GM19372 (cell line): Measurements from ENCODE around the gene NFASC.

Experiments
- ATAC-seq: cut with Tn5 transposase; IDR thresholded peaks from one replicate; pipeline ENCODE4 v1.9.1; 2021; ENCODE audit warnings: mild to moderate bottlenecking, low read depth, moderate library complexity; ENCODE audit not compliant: unreplicated experiment

The NFASC gene

DNA sequence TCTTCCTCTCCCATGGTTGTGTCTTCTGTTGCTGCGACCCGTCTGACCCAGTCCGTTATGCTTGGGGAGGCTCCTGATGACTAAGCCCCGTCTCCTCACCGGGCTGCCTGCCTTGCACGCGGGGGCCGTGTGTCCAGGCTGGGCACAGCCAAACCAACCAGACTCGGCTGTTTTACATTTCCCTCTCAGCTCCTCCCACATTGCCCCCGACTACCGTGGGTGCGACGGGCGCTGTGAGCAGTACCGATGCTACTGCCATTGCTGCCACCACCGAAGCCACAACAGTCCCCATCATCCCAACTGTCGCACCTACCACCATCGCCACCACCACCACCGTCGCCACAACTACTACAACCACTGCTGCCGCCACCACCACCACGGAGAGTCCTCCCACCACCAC lies 126.3 kb downstream of the NFASC start:
- no peak for ATAC-seq

DNA sequence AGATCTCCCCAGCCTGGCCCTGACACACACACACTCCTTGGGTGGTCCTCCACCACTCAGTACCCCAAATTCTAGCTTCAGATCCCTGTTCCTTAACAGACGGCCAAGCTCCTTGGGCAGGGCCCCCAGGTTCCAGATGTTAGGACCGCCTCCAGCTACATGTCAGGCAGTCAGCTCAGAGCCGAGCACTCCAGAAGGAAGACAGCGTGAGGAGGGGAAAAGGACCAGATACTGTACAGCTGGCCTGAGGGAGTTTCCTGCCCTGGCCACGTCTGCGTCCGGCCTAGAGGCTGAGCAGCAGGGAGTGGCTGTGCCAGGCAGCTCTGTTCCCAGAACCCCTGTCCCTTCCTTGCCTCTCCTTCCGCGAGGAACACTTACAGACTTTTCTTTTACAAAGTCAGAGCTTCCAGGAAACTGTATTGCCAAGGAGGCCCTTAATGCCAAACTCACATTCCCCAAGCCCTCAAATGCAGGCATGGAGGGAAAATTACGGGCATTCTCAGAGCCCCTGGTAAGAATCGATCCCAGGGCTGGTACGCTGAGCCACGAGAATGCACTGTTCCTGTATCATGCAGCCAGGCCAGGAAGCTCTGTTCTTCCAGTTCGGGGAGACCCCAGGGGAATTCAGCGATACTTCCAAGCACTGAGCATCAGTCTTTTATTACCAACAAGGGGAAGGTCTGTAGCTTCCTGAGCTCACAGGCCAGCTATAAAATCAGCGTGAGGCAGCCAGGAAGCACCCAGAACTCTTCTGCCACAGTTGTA lies 127.1 kb downstream of the NFASC start:
- no peak for ATAC-seq

DNA sequence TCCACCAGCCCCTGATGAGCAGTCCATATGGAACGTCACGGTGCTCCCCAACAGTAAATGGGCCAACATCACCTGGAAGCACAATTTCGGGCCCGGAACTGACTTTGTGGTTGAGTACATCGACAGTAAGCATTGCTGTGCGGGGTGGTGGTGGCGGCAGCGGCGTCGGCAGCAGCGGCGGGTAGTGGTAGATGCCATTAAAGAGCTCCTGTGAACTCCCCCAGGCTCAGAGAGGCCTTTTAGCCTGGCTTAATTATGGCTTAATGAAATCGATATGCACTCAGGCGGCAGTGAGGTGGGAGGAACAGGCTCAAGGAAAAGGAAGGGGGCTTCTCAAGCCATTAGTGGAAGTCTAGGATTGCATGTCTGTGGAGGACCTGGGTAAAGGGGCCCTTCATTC lies 130.5 kb downstream of the NFASC start:
- no peak for ATAC-seq

DNA sequence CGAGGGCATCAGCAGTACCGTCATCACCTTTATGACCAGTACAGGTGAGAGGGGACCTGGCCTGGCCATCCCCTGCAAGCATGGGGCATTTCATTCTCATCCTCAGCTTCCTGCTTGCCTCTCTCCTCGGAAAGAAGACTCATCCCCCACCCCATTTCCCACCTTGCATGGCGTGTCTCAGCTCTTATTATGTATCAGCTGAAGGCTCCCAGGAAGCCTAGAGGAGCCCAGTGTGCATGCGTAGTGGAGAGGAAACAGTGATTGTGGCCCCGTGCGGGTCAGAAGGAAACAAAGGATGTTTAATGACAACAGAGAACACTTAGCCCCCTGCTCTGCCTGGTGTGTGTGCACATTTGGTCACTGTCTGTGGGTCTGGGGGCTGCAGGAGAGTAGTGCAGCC lies 132.0 kb downstream of the NFASC start:
- no peak for ATAC-seq

DNA sequence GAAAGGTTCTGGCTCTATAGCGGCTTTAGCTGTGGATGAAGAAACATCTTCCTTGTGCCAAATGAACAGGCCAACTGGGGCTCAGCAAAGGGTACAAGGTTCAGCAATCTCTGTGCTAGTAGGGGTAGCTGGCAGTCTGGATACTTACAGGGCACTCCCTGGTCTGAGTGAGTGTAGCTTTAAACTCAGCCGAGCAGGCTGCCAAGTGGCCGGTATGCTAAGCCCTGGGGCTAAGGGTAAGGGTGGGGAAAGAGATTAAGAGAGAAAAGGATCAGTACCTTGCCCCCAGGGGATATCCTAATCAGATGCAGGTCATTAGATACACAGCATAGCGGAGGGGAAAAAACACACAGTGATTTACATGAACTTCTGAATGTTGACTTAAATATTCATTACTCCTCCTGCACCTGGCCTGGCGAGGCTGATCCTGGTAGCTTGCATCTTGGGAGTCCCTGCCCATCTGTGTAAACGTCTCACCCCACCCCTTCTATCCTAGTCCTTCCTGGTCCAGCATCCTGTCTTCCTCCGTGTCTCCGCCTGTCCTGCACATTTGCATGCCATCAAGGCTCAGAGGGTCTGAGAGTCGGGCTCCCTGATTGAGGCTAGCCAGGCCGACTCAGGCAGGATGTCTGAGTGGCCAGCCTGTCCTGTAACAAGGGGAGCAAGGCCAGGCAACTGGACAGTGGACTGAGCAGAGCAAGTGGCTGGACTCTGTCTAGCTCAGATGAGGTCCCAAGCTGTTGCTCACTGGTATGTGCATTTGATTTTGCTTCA lies 132.9 kb downstream of the NFASC start:
- no peak for ATAC-seq

DNA sequence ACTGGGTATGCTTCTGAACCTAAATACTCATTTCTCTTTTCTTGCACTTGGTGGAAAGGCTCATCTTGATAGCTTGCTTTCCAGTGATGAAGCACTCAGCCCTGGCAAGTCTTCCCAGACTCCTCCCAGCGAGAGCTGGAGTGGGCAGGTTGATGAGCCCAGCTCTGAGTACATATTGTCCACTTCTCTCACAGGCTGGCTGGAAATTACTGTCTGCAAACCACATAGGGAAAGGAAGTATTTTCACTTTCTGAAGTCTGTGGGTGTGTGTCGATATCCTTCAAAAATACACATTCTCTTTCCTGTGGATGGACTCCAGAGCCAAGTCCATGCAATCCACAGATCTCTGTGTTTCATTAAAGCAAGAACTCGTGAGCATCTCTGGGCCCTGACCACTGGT lies 133.7 kb downstream of the NFASC start:
- ATAC-seq: no peak

DNA sequence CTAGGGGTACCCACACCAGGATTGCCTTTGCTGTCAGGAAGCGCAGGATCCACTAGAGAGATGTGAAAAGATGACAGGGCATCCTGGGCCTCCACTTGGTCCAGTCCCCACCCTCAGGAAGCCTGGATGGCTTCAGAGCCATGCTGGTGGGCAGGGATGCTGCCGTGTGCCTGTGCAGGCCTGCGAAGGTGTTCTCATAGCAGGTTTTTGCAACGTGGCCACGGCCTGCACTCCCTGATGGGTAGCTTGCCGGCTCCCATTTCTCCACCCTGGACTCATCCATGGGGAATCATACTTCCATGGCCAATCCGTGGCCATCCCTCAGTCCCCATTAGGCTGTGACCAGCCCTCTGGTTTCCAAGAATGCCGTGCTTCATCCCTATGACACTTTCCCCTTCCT lies 138.2 kb downstream of the NFASC start:
- ATAC-seq: no peak

DNA sequence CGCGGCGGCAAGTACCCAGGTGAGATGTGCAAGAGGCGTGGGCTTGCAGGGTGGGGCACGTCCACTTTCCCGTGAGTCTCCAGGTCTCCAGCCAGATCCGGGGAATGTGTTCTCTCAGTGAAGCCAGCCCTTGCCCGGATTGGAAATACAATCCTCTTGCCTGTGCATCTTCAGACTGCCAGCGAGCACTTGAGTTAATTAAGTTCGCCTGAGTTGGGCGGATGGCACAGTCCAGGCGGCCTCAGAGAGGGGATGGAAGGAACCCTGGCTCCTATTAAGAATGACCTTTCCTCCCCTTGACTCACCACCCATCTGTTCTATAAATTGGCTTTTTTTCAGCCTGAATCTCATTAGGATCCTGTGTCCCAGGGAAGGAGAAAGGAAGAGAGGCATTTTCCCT lies 139.0 kb downstream of the NFASC start:
- ATAC-seq: no peak

DNA sequence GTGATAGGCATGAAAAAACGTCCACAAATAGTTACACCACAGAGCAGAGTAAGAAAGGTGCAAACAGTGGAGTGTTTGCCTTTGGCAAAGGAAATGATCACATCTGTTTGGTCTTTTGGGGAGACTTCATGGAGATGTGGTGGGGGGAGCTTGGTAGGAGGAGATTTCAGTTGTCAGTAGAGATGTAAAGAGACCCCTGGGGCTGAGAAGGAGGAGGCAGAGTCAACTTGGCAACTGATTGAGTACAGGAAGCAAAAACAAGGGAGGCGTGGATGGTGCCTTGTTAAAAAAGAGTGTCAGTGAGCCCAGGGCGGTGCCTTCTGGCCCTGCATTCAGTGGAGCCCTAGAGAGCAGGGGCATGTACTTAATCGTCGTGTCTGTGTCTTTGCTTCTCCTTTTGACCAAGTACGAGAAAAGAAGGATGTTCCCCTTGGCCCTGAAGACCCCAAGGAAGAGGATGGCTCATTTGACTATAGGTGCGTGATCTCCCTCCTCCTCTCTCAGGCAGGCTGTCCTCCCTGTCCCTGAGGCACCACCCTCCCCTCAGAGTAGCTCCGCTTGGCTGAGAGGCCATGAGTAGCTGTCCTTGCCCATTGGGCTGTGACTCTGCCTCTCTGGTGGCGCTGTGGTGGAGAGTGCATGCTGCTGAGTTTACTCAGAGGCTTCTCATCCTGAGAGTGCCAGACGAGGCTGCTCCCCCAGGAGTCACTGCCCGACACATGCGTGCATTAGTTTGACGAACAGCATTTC lies 141.9 kb downstream of the NFASC start:
- ATAC-seq: no peak

DNA sequence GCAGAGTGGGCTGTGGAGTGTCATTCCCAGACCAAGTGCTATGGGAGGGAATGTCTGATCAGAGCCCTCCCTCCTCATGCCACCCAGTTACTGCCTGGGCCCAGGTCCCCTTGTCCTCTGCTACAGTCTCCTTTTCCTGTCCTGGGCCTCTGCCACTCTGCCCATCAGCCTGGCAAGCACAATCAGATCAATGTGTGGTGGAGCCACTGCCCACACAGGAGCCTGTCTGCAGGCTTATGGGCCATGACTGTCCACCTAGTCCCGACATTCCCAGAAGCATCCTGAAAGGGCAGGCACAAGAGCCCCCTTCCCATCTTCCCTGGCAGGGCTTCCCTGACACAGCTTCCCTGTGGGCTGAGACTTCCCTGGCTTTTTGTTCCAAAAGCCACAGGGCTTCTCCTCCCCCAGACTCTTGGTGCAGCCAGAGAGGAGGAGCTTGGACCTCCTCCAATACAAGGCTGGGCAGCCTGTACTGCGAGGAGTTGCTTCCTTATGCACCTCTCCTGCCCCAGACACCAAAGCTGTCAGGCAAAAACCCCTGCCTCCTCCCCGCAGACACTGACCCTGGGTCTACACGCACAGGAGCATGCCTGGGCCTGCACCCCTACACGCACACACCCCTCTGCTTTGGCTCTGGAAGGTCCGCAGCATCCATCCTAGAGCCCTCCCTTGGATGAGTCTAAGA lies 143.2 kb downstream of the NFASC start:
- ATAC-seq: no peak

DNA sequence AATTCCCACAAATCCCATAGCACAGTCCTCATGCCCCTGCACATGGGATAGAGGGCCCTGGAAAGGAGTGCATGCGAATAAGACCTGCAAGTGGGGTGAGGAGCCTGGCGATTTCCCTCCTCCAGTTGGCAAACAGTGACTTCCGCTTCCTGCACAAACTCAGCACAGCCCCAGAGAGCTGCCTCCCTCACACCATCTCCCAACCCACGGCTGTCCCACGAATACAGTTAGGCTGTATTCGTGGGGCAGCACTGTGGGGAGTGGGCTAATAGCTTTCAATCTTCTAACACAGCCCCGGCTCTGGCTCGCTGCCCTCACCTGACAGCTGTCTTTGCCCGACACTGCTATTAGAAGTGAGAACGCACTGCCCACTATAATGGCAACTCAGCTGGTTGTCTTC lies 144.1 kb downstream of the NFASC start:
- ATAC-seq: no peak

DNA sequence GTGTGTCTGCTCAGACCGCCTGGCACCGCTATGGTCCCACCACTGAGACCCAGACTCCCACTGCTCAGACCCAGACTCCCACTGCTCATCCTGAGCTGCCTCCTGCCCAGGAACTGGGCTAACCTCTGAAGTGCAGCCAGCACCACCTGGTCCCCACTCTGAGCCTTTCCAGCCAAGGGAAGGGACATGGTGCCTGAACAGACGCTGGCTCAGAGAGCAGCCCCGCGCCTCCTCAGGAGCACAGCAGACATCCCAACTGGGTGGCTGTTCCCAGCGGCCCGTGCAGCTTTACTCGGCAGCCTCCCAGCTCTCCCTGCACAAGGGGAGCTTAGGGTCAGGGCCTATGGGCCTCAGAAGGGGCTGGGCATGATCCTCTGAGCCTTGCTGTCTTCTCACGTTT lies 144.6 kb downstream of the NFASC start:
- no peak for ATAC-seq

DNA sequence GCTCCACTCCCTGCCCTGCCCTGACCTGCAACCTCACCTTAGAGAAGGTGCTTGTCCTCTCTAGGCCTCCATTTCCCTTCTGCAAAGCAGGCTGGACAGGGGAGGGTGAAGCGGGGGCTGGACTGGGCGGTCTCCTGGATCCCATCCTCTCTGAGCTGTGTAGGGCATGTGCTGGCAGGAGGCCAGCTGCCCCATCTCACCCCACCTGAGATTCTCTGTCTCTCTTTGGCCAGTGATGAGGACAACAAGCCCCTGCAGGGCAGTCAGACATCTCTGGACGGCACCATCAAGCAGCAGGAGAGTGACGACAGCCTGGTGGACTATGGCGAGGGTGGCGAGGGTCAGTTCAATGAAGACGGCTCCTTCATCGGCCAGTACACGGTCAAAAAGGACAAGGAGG lies 145.4 kb downstream of the NFASC start:
- ATAC-seq: no peak

DNA sequence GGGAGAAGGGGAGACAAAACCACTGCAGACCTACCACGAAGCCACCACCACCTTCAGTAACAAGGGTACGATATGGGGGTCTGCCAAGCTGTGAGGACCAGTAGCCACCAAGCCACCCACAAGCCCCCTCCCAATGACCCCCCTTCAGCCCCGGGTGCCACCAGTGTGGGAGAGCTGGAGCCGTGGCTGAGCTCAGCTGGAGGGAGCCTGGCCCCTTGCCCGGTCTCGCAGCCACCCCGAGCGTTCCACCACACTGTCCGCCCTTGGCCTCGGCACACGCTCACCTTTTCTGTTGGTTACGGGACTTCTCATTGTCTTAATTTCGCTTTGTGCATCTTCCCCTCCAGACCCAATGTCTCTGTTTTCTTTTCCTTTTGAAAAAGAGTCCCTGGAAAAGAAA lies 145.9 kb downstream of the NFASC start:
- no peak for ATAC-seq

DNA sequence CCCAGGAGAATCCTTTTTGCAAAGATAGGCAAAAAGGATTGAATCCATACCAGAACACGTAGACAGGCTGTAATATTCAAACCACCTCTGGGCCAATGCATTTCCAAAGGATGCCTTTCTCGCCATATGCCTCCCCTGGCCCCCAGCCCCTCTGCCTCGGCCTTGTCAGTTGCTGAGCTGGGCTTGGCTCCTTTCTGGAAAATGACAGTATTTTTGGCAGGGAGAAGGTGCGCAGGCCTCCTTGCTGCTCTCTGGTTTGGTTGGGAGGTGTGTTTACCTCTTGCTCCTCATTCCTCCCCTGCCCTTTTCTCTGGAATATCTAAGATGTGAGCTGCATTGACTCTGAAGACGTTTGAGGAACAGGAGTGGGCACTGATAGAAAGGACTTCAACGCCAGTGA lies 146.3 kb downstream of the NFASC start:
- ATAC-seq: no peak

DNA sequence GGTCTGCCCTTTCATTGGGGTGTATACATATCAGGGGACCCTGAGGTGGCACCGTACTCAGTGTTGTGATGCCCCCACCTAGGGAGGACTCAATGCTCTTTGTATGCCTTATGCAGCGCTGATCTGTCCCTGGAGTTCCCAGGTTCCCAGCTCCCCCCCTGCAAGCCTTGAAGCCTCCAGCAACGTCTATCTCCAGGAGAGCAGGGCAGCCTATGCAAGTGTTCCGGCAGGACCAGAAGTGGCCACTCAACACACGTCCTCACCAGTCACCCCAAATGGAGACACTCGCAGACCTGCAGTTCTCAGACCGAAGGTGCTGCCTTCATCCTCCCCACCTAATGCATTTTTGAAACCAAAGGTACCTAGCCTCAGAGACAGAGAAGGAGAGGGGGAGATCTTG lies 147.1 kb downstream of the NFASC start:
- ATAC-seq: no peak

DNA sequence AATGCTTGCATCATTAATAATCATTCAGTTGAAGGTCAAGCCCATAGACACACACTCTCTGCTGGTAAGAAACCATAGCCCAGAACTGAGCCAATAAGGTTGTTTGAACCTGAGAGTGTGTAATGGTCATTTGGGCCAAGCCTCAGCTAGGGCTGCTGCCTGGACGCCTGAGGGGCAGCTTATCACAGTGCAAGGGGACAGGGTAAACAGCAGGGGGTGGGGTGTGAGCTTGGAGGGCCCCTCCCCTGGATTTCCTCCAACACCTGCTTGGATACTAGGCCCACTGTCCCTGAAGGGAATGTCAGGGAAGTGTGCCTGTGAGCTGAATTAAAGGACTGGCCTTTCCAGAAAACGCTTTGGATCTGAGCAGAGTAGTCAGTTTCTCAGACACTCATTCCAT lies 147.7 kb downstream of the NFASC start:
- ATAC-seq: no peak

DNA sequence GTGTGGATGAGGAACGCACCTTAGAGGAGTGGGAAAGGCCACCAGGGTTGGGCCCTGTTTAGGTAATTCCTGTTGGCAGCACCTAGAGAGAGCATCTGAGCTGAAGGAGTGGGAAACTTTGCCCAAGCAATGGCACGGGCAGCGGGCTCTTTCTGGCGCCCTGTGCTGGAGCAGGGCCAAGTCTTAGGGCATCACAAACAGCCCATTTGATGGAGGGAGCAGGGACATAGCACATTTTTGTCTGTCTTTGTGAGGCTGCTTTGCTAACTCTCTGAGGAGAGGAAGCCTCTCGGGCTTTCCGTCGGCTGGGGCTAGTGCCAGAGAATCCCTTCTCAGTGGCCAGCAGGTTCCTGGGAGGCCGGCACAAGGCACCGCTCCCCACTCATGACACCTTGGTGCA lies 149.8 kb downstream of the NFASC start:
- ATAC-seq: no peak

DNA sequence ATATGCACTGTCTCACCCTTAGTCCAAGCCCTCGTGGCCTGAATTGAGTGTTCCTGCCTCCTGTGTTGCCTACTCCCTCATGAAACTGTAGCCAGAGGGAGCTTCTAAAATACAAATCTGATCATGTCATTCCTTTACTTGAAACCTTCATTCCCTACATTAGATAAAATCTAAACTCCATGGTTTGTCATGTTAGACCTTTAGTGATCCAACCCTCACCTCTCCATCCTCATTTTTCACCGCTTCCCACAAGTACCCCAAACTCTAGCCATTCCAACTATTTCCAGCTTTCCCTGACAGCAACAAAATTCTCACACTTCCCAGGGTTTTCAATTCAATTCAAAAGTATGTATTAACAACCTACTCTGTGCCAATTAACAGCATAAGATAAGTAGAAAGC lies 154.0 kb downstream of the NFASC start:
- ATAC-seq: no peak

DNA sequence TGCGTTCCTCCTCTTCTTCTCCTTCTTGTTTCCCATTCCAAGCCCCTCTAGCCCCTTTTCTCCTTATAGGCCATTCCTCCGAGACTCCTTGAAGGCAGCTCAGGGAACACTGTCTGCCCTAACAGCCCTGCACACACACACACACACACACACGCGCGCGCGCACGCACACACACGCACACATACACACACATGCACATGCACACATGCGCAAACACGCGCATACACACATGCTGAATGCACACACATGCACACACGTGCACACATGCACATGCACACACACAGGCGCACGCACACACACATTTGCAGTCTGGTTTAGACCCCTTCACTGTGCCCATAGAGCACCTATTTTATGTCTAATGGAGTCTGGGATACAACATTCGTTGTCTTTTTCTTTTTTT lies 154.6 kb downstream of the NFASC start:
- ATAC-seq: no peak

DNA sequence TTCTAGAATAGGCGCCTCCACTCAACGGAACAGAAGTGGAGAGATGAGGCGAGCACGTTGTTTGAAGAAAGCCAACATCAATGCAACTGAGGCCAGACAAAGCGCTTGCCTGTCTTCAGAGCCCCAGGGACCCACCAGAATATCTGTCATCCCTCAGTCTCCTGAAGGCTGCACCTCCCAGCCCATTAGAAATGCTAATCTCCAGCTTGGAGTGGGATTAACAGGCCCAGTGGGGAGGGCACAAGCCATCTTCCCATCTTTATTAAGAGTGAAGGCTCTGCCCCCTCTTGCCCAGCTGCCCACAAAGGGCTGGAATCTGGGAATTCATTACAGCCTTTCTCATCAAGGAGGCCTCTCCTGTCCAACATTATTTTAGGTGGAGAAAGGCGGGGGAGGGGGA lies 155.5 kb downstream of the NFASC start:
- ATAC-seq: no peak
